Skin epidermis (tissue), 12 donors: ENCODE results near the gene MLC1.
A peak's percentile ranks its signal among the peaks of the same experiment; 100 is the strongest.

ENCODE experiments used
- H3K27ac ChIP-seq, 21 experiments: fragments of 200-600 bp; sonication (generic) in 11 of 21; one replicate each; pipeline ENCODE4 v1.5.0; 2020; ENCODE audit warnings: mild to moderate bottlenecking in 3 of 21, inconsistent platforms in 2 of 21, moderate library complexity in 2 of 21
- H3K4me3 ChIP-seq, 7 experiments: fragments of 200-600 bp; sonication (generic) in 2 of 7; one replicate each; pipeline ENCODE4 v1.5.0; 2020; ENCODE audit warnings: inconsistent platforms in 2 of 7, mild to moderate bottlenecking in 2 of 7, moderate library complexity in 1 of 7

Gene MLC1

GRCh38 chr22:50045211-50046018 is 39.8 kb downstream of the MLC1 start:
- H3K27ac ChIP-seq = no peak overlapping the region
- no peak overlapping the region for H3K4me3 ChIP-seq

GRCh38 chr22:50044485-50045118 is 40.6 kb downstream of the MLC1 start:
- H3K4me3 ChIP-seq = no peak overlapping the region
- H3K27ac ChIP-seq = no peak overlapping the region

GRCh38 chr22:50041361-50042065 is 43.7 kb downstream of the MLC1 start:
- Histone ChIP-seq H3K4me3 (no peak overlapping the region), H3K27ac (no peak overlapping the region)

GRCh38 chr22:50040717-50041116 is 44.5 kb downstream of the MLC1 start:
- Histone ChIP-seq H3K4me3 (no peak overlapping the region), H3K27ac (no peak overlapping the region)

- Histone ChIP-seq H3K4me3 (no peak overlapping the region), H3K27ac (no peak overlapping the region)
Observed at GRCh38 chr22:50039669-50040443, 45.4 kb downstream of the MLC1 start.

GRCh38 chr22:50035976-50036724 is 49.1 kb downstream of the MLC1 start:
- Histone ChIP-seq H3K4me3 (no peak overlapping the region), H3K27ac (no peak overlapping the region)

GRCh38 chr22:50035131-50035881 is 49.9 kb downstream of the MLC1 start:
- Histone ChIP-seq H3K27ac (no peak overlapping the region), H3K4me3 (no peak overlapping the region)

- no peak overlapping the region for H3K27ac ChIP-seq
- no peak overlapping the region for H3K4me3 ChIP-seq
Observed at GRCh38 chr22:50034126-50035081, 50.8 kb downstream of the MLC1 start.

GRCh38 chr22:50032941-50033601 is 52.2 kb downstream of the MLC1 start:
- no peak overlapping the region for H3K4me3 ChIP-seq
- no peak overlapping the region for H3K27ac ChIP-seq

GRCh38 chr22:50032109-50032871 is 52.9 kb downstream of the MLC1 start:
- no peak overlapping the region for H3K4me3 ChIP-seq
- no peak overlapping the region for H3K27ac ChIP-seq

GRCh38 chr22:50031189-50032091 is 53.8 kb downstream of the MLC1 start:
- H3K4me3 ChIP-seq = no peak overlapping the region
- H3K27ac ChIP-seq = no peak overlapping the region

- peak overlapping the region in 1 of 7 experiments; percentile 10 for H3K4me3 ChIP-seq
- peak overlapping the region in 1 of 21 experiments; percentile 9 for H3K27ac ChIP-seq
Observed at GRCh38 chr22:50030297-50031188, 54.7 kb downstream of the MLC1 start.

GRCh38 chr22:50027639-50028537 is 57.3 kb downstream of the MLC1 start:
- no peak overlapping the region for H3K4me3 ChIP-seq
- H3K27ac ChIP-seq = no peak overlapping the region
